ENCODE data around the gene CTSF.

CTSF gene

GRCh38 chr11:66598993-66599392 lies 30.6 kb upstream of the CTSF start:
- DNase-seq (ENCODE audit: low read depth): no peak
- no peak overlapping the region for H3K4me3 ChIP-seq (ENCODE audit: control insufficient read depth, low read depth, low read length)
- TF ChIP-seq CTCF (IDR thresholded peaks at IDR 0.05; ENCODE audit: control insufficient read depth, insufficient read depth, low read depth, low read length, missing control alignments): no peak

- no peak overlapping the region for H3K4me3 ChIP-seq (ENCODE audit: control insufficient read depth, low read depth, low read length)
- TF ChIP-seq CTCF (IDR thresholded peaks at IDR 0.05; ENCODE audit: control insufficient read depth, insufficient read depth, low read depth, low read length, missing control alignments): no peak
- no peak for DNase-seq (ENCODE audit: low read depth)
Observed at GRCh38 chr11:66595245-66595904, 27.0 kb upstream of the CTSF start.

GRCh38 chr11:66593650-66594049 lies 25.2 kb upstream of the CTSF start:
- H3K4me3 ChIP-seq (ENCODE audit: control insufficient read depth, low read depth, low read length): peak overlapping the region; percentile 63
- no peak for TF ChIP-seq CTCF (IDR thresholded peaks at IDR 0.05; ENCODE audit: control insufficient read depth, insufficient read depth, low read depth, low read length, missing control alignments)
- no peak for DNase-seq (ENCODE audit: low read depth)

- peak overlapping the region; percentile 63 for H3K4me3 ChIP-seq (ENCODE audit: control insufficient read depth, low read depth, low read length)
- TF ChIP-seq CTCF (IDR thresholded peaks at IDR 0.05; ENCODE audit: control insufficient read depth, insufficient read depth, low read depth, low read length, missing control alignments): no peak
Observed at GRCh38 chr11:66593303-66593635, 24.9 kb upstream of the CTSF start.

GRCh38 chr11:66592457-66593302 lies 24.3 kb upstream of the CTSF start, which contains the start of the genes CCDC87 and CCS:
Gene CCDC87 (minus strand): TSS chr11:66593063. CDS start chr11:66593015, 48 bp downstream.
Gene CCS (plus strand): TSS chr11:66593185. CDS start chr11:66593262, 77 bp downstream.
- peak within 1 kb of the TSS; percentile 63 for H3K4me3 ChIP-seq (ENCODE audit: control insufficient read depth, low read depth, low read length)
- TF ChIP-seq CTCF (IDR thresholded peaks at IDR 0.05; ENCODE audit: control insufficient read depth, insufficient read depth, low read depth, low read length, missing control alignments): peak; percentile 74
- peak; percentile 73 for DNase-seq (ENCODE audit: low read depth)

More at GRCh38 chr11:66593303-66593635, 24.9 kb upstream of the CTSF start:
- DNase-seq (ENCODE audit: low read depth): no peak

- H3K4me3 ChIP-seq (ENCODE audit: control insufficient read depth, low read depth, low read length): no peak overlapping the region
- no peak for DNase-seq (ENCODE audit: low read depth)
- no peak for TF ChIP-seq CTCF (IDR thresholded peaks at IDR 0.05; ENCODE audit: control insufficient read depth, insufficient read depth, low read depth, low read length, missing control alignments)
Observed at GRCh38 chr11:66591175-66591574, 22.8 kb upstream of the CTSF start.

All from AG09309 (cell line).